Heart right ventricle (tissue), 16 donors: ENCODE measurements around the gene MPV17L2. TPM values are rescaled to one million over a fixed set of nuclear protein-coding genes. Genes with fewer than 3 reads are reported as not detected.

Experiments used
- ATAC-seq, 8 donors: fragments of 200-7000 bp; cut with Tn5 transposase; one replicate each; pipeline ENCODE4 v1.9.1; 2020; ENCODE audit warnings: mild to moderate bottlenecking in 8 of 8, moderate library complexity in 8 of 8, moderate number of reproducible peaks in 1 of 8
- DNase-seq, 2 donors: peaks; one replicate each; pipeline ENCODE4 v3.0.0-alpha.2; 2020
- H3K27ac ChIP-seq, 10 donors: fragments of 200-600 bp; sonication (generic) in 2 of 10; one replicate each; pipeline versions ENCODE4 v1.5.0 to v1.8.0; 2020 to 2022; ENCODE audit warnings: mild to moderate bottlenecking in 3 of 10
- H3K27me3 ChIP-seq, 7 donors: fragments of 200-600 bp; one replicate each; pipeline ENCODE4 v1.8.0; 2021 to 2022; ENCODE audit warnings: mild to moderate bottlenecking in 2 of 7
- H3K36me3 ChIP-seq, 9 donors: fragments of 200-600 bp; sonication (generic) in 1 of 9; one replicate each; pipeline versions ENCODE4 v1.5.0 to v1.8.0; 2020 to 2022; ENCODE audit warnings: mild to moderate bottlenecking in 2 of 9
- H3K4me1 ChIP-seq, 9 donors: fragments of 200-600 bp; sonication (generic) in 1 of 9; one replicate each; pipeline versions ENCODE4 v1.5.0 to v1.8.0; 2020 to 2022; ENCODE audit warnings: mild to moderate bottlenecking in 4 of 9
- H3K4me3 ChIP-seq, 10 donors: fragments of 200-600 bp; sonication (generic) in 2 of 10; one replicate each; pipeline versions ENCODE4 v1.5.0 to v1.8.0; 2020 to 2022; ENCODE audit warnings: mild to moderate bottlenecking in 7 of 10, moderate library complexity in 2 of 10
- H3K9me3 ChIP-seq, 11 donors: fragments of 200-600 bp in 10 of 11; sonication (generic) in 2 of 11; one replicate each; pipeline versions ENCODE4 v1.5.0 to v1.8.0; 2013 to 2022; ENCODE audit warnings: mild to moderate bottlenecking in 2 of 11, control low read depth in 1 of 11, moderate library complexity in 1 of 11
- WGBS, 2 donors: extraction: QIAGEN DNeasy Blood & Tissue Kit; methylation state at CpG; one replicate each; pipeline ENCODE4 v1.1.7; 2013; ENCODE audit warnings: inconsistent platforms in 1 of 2; 5-methylcytosine and 5-hydroxymethylcytosine counted together
- intact Hi-C, 10 donors: fragments of 100-400 bp; cut with DNase I; formaldehyde crosslinking; loops; one replicate each; pipeline versions ENCODE4 v1.11.1 to v1.14.2; 2022
- polyA plus RNA-seq, 2 donors: library from polyadenylated mRNA; stranded (reverse); fragments of 200-250 nt; gene quantifications; one replicate each; pipeline ENCODE4 v1.2.3, GENCODE V29; 2013
- total RNA-seq, 10 donors: library from RNA; stranded (reverse); fragmentation: NEBNext Ultra II Directional in 3 of 10; extraction: Animal tissue kit (Norgen Biotek cat#: 25700) in 3 of 10; gene quantifications; one replicate each; pipeline versions ENCODE4 v1.2.1 to v1.2.4, GENCODE V29; 2021 to 2023
- TF ChIP-seq, protein P1 (sequence below), 9 donors: fragments of 200-600 bp; sonication (generic) in 2 of 9; IDR thresholded peaks; one replicate each; pipeline versions ENCODE4 v1.5.0 to v1.8.0; 2021 to 2022; ENCODE audit warnings: antibody characterized with exemption in 9 of 9, mild to moderate bottlenecking in 5 of 9, moderate library complexity in 1 of 9
- donor health status: Arrhythmogenic right ventricular cardiomyopathy.
- donor health status: ischemic (EF 13 %, LVEDD 7.1; RV severe dilation, severe dysfunction).
- donor health status: healthy with polysubstance abuse.
- donor health status: DM: no; HTN: yes; CAD: no.
- donor health status: DM: no; HTN: no; CAD: no.
- donor health status: ischemic (EF 25% LVEDD 6.9; RV normal size, moderate dysfunction).
- donor health status: ischemic (EF 25% LVEDD 5.7; RV mildly dilated, moderate dysfunction).
- donor health status: healthy.
- donor health status: DM: yes; HTN: yes; CAD: no.
- donor health status: Ischemic cardiomyopathy.
- donor health status: ischemic (EF 35%, LVEDD 5.7; RV mildly dilated, moderate dysfunction).
- donor health status: nonischemic (EF 11% LVEDD 7.7; RV severe dilation, severe dysfunction).
- donor health status: DM: yes; HTN: yes; CAD: no.
- donor health status: PGD.
- donor health status: ischemic (EF 29% LVEDD 5.4; RV normal size, mild dysfunction).
- donor health status: nonischemic (EF 23%, LVEDD 6.1; RV moderate dilation, normal function).

Gene MPV17L2
- total and polyA plus RNA-seq, 12 donors, result 10.6 to 61.9 (median 14.7) TPM

DNA sequence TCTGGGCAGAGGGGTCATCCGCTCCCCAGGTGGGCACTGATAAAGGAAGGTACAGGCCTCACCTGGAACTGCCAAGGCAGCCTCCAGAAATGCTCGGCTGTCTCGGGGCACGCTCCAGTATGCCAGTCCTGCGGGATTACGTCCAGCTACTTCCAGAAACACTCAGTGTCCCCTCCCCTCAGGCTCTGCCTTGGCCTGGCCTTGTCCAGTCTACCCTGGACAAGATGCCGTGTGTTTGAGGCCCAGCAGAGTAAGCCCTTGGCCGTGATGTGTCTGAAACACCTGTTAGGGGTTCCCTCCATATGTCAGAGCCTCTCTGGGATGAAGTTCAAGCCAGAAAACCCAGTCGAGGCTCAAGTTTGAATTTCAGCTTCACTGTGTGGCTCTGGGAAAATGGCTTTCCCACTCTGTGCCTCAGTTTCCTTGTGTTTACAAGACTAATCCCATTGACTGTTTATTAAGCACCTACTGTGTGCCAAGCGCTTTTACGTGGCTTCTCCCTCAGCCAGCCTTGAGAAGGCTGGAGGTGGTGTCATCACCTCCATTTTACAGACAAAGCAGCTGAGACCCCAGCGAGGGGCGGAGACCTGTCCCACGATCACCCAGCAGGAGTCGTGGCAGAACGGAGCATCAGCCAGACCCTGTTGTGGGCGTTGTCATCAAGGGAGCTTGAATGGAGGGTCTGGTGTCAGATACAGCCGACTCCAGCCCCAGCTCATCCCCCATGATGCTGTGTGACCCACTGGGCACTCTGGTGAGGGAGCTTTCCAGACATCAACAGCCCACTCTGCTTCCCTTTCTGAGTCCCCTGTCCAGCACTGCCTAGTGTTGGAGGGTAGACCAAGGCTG lies 42.0 kb upstream of the MPV17L2 start:
- DNase-seq (no peak), ATAC-seq (no peak)
- 89 to 92% methylated on average over 18 of the region's 18 CpGs for WGBS, 2 donors
- intact Hi-C loops, result loop anchor here in 2 of 10 donors (5.0 kb wide), 1 partner anchor 34 kb away; no protein-coding TSS in a partner anchor
- Histone ChIP-seq H3K4me1 (peaks cover 6 to 30% (median 23%) of the 10 kb centered on the region in 9 donors), H3K4me3 (no peak overlapping the region), H3K27ac (peak overlapping the region in 3 of 10 donors; percentile 92 to 97 (median 97)), H3K9me3 (no peaks in the 10 kb centered on the region), H3K27me3 (no peaks in the 10 kb centered on the region), H3K36me3 (peaks cover 0 to 42% (median under 1%) of the 10 kb centered on the region in 9 donors)
- TF ChIP-seq, protein P1, sequence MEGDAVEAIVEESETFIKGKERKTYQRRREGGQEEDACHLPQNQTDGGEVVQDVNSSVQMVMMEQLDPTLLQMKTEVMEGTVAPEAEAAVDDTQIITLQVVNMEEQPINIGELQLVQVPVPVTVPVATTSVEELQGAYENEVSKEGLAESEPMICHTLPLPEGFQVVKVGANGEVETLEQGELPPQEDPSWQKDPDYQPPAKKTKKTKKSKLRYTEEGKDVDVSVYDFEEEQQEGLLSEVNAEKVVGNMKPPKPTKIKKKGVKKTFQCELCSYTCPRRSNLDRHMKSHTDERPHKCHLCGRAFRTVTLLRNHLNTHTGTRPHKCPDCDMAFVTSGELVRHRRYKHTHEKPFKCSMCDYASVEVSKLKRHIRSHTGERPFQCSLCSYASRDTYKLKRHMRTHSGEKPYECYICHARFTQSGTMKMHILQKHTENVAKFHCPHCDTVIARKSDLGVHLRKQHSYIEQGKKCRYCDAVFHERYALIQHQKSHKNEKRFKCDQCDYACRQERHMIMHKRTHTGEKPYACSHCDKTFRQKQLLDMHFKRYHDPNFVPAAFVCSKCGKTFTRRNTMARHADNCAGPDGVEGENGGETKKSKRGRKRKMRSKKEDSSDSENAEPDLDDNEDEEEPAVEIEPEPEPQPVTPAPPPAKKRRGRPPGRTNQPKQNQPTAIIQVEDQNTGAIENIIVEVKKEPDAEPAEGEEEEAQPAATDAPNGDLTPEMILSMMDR (IDR thresholded peaks at IDR 0.05), result no peak

DNA sequence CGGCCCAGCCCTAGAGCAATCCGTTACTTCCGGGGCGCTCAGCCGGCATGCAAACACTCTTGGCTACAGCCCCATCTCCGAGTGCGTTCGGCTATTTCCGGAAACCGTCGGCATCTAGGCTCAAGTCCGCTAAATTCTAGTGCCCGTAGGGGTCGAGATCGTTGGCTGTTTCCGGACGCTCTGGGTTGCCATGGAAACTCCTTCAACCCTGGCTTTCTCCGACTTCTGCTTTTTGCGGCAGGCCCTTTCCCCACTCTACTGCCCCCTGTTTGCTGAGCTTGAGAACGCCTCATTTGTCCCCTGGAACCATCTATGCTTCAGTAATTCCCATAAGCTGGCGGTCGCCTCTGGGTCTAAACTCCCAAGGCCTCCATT lies 40.6 kb upstream of the MPV17L2 start:
- Histone ChIP-seq H3K9me3 (no peaks in the 10 kb centered on the region), H3K36me3 (peaks cover 0 to 31% (median 0%) of the 10 kb centered on the region in 9 donors), H3K4me3 (peak overlapping the region; percentile 37 to 96 (median 89)), H3K27me3 (no peaks in the 10 kb centered on the region), H3K4me1 (peaks cover 10 to 44% (median 35%) of the 10 kb centered on the region in 9 donors), H3K27ac (peak overlapping the region; percentile 63 to 97 (median 94))
- intact Hi-C loops, result loop anchor here in 4 of 10 donors (1.0 to 5.0 kb wide), 3 partner anchors 35 to 72 kb away; no protein-coding TSS in a partner anchor
- peak; percentile 97 for DNase-seq
- peak; percentile 52 to 87 (median 74) for ATAC-seq
- TF ChIP-seq, protein P1 (IDR thresholded peaks at IDR 0.05), result peak; percentile 30 to 79 (median 63)
- 0% methylated on average over 22 of the region's 22 CpGs for WGBS, 2 donors

DNA sequence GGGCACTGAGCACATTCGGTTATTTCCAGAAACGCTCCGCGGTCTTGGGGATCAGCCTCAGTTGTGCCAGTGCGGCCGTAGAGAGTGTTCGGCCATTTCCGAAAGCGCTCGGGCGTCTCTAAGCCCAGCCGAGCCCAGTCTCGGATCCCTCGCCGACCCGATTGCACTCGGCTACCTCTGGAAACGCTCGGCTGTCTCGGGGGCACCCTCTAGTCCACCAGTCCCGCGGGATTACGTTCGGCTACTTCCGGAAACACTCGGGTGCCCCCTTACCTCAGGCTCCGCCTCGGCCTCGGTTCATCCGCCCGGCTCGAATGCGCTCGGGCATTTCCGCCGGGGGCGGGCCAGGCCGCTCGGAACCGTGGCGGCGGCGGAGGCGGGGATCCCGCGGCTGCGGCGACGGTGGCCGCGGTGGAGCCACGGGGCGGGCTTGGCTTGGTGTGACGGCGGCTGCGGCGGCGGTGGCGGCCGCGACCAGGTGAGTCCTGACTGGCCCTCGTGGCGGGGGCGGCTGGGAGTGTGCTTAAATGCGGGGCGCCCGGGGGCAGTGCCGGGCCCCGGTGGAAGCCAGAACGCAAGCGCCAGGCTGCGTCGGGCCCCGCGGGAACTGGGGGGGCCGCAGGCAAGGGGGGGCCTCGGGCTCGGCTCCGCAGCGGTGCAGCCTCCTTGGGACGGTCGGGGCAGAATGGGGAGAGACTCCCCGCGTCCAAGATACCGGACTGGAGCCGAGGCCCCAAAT lies 40.0 kb upstream of the MPV17L2 start, which contains the start of gene PIK3R2:
Gene PIK3R2, plus strand, starts transcription at position 347 of the 739 bp plus-strand sequence. CDS start 2,717 bp downstream, outside the sequence.
- Histone ChIP-seq H3K27ac (peak within 1 kb of the TSS; percentile 63 to 97 (median 94)), H3K4me1 (peaks cover 10 to 50% (median 40%) of the 10 kb centered on the region in 9 donors), H3K36me3 (peaks cover 0 to 26% (median 0%) of the 10 kb centered on the region in 9 donors), H3K9me3 (no peaks in the 10 kb centered on the region), H3K4me3 (peak within 1 kb of the TSS; percentile 79 to 96 (median 89)), H3K27me3 (no peaks in the 10 kb centered on the region)
- peak; percentile 89 to 95 (median 90) for ATAC-seq
- 0% methylated on average over 73 to 86 of the region's 86 CpGs for WGBS, 2 donors
- TF ChIP-seq, protein P1 (IDR thresholded peaks at IDR 0.05), result no peak
- DNase-seq, result peak; percentile 100
- intact Hi-C loops, result loop anchor here in 4 of 10 donors (1.0 to 5.0 kb wide), 3 partner anchors 36 to 72 kb away; no protein-coding TSS in a partner anchor
